Vagina (tissue), 2 donors: ENCODE results near the gene SPAG6. TPM values are rescaled to one million over a fixed set of nuclear protein-coding genes. Genes with fewer than 3 reads are reported as not detected.

Experiments
- DNase-seq, 2 donors: peaks; one replicate each; pipeline ENCODE4 v3.0.0-alpha.2; 2017; ENCODE audit errors: extremely low spot score in 2 of 2
- H3K27ac ChIP-seq: fragments of 200-600 bp; sonication (generic); one replicate; pipeline ENCODE4 v1.5.1; 2019
- H3K27me3 ChIP-seq: fragments of 200-600 bp; sonication (generic); one replicate; pipeline ENCODE4 v1.5.1; 2019
- H3K36me3 ChIP-seq, 2 donors: fragments of 200-600 bp; sonication (generic); one replicate each; pipeline ENCODE4 v1.5.1; 2017 to 2019
- H3K4me1 ChIP-seq: fragments of 200-600 bp; sonication (generic); one replicate; pipeline ENCODE4 v1.5.1; 2019
- H3K4me3 ChIP-seq, 2 donors: fragments of 200-600 bp; sonication (generic); 1 replicate in 1 of 2; 2 replicates in 1 of 2; pipeline ENCODE4 v1.5.1; 2016 to 2019
- H3K9me3 ChIP-seq: fragments of 200-600 bp; sonication (generic); one replicate; pipeline ENCODE4 v1.5.1; 2019
- POLR2A ChIP-seq, 2 donors: fragments of 450-650 bp; IDR thresholded peaks; one replicate each; pipeline ENCODE4 v1.6.1; 2017; ENCODE audit warnings: antibody characterized with exemption in 2 of 2, mild to moderate bottlenecking in 2 of 2, moderate library complexity in 2 of 2
- POLR2AphosphoS5 ChIP-seq, 2 donors: sonication (generic); formaldehyde crosslinking; IDR thresholded peaks; one replicate each; pipeline ENCODE4 v1.9.0; 2017; ENCODE audit warnings: antibody characterized with exemption in 2 of 2, mild to moderate bottlenecking in 2 of 2, low read depth in 1 of 2; ENCODE audit not compliant: insufficient read depth in 1 of 2
- intact Hi-C: fragments of 100-400 bp; cut with DNase I; formaldehyde crosslinking; loops from one replicate; pipeline ENCODE4 v1.15.1; 2023
- total RNA-seq: library from RNA; depleted of rRNA; stranded (reverse); fragments of >200 nt; gene quantifications from one replicate; pipeline ENCODE4 v1.2.3, GENCODE V29; 2016
- TF ChIP-seq, protein P1 (sequence below), 3 experiments: fragments of 450-650 bp in 2 of 3; fragments of 200-600 bp in 1 of 3; sonication (generic) in 1 of 3; IDR thresholded peaks; one replicate each; pipeline ENCODE4 v1.5.1; 2017 to 2019; ENCODE audit warnings: antibody characterized with exemption in 3 of 3, mild to moderate bottlenecking in 2 of 3, moderate library complexity in 2 of 3

SPAG6 gene
- total RNA-seq, 1 donor from 2014 or later = not detected

DNA sequence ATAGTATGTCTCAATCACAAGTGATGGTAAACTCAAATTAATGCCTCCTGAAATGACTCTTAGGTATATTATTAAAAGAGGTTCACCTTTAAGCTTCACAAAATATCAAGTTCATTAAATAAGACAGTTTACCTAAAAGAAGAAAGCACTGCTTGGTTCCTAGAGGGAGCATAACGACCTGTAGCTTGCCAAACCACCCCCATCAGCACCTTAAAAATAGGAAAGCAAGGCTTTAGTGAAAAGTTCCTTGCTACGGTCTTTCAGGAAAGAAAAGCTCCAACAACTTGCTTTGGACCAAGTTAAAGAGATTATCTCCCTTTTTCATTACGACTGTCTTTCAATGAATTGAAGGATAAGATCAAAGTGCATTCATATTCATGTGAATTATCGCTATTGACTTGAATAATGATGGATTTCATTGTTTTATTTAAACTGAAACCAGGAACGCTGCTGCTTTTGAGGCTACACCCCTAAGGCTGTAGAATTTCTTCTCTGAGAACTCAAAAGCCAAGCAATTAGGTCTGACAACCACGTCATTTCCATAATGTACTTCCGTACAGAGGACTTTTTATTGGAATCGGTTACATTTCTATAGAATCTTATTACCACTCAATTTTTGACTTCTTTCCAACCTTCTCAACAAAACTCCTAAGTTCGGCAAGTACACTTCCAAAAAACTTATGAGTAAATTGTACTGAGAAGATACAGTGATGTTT is 7.0 kb upstream of the SPAG6 start:
- intact Hi-C loops = no loop called here
- no peak for DNase-seq
- H3K4me1 ChIP-seq = peaks cover 37% of the 10 kb centered on the region
- H3K9me3 ChIP-seq = no peaks in the 10 kb centered on the region
- peaks cover 40% of the 10 kb centered on the region for H3K27me3 ChIP-seq
- no peaks in the 10 kb centered on the region for H3K36me3 ChIP-seq
- no peak overlapping the region for H3K27ac ChIP-seq
- H3K4me3 ChIP-seq = no peak overlapping the region
- TF ChIP-seq, protein P1, sequence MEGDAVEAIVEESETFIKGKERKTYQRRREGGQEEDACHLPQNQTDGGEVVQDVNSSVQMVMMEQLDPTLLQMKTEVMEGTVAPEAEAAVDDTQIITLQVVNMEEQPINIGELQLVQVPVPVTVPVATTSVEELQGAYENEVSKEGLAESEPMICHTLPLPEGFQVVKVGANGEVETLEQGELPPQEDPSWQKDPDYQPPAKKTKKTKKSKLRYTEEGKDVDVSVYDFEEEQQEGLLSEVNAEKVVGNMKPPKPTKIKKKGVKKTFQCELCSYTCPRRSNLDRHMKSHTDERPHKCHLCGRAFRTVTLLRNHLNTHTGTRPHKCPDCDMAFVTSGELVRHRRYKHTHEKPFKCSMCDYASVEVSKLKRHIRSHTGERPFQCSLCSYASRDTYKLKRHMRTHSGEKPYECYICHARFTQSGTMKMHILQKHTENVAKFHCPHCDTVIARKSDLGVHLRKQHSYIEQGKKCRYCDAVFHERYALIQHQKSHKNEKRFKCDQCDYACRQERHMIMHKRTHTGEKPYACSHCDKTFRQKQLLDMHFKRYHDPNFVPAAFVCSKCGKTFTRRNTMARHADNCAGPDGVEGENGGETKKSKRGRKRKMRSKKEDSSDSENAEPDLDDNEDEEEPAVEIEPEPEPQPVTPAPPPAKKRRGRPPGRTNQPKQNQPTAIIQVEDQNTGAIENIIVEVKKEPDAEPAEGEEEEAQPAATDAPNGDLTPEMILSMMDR (IDR thresholded peaks at IDR 0.05) = no peak
- TF ChIP-seq POLR2AphosphoS5 (IDR thresholded peaks at IDR 0.05; ENCODE audit: insufficient read depth in 1 of 2, low read depth in 1 of 2) (no peak), POLR2A (IDR thresholded peaks at IDR 0.05) (no peak)

DNA sequence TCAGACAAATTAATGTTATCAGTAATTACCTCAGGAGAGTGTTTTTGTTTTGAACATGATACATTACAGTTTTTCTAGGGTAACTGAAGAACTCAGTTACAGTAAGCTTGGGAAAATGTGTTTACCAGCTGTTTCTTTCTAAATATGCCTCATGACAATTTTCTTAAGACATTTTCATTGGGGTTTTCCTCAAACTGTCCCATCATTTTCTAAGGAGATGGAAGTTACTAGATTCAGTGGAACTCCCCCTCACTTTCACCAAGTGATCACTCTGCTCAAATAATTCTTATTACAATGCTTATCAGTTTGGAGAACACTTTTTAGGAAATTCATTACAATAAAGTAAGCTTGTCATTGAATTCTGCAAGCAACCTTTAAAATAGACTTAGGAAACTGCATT is 6.4 kb upstream of the SPAG6 start:
- no peaks in the 10 kb centered on the region for H3K36me3 ChIP-seq
- DNase-seq = no peak
- peaks cover 40% of the 10 kb centered on the region for H3K27me3 ChIP-seq
- no peak overlapping the region for H3K4me3 ChIP-seq
- peaks cover 37% of the 10 kb centered on the region for H3K4me1 ChIP-seq
- no peak for TF ChIP-seq POLR2A (IDR thresholded peaks at IDR 0.05)
- TF ChIP-seq, protein P1 (IDR thresholded peaks at IDR 0.05) = no peak
- no peak for TF ChIP-seq POLR2AphosphoS5 (IDR thresholded peaks at IDR 0.05; ENCODE audit: insufficient read depth in 1 of 2, low read depth in 1 of 2)
- H3K27ac ChIP-seq = no peak overlapping the region
- intact Hi-C loops = no loop called here
- no peaks in the 10 kb centered on the region for H3K9me3 ChIP-seq

DNA sequence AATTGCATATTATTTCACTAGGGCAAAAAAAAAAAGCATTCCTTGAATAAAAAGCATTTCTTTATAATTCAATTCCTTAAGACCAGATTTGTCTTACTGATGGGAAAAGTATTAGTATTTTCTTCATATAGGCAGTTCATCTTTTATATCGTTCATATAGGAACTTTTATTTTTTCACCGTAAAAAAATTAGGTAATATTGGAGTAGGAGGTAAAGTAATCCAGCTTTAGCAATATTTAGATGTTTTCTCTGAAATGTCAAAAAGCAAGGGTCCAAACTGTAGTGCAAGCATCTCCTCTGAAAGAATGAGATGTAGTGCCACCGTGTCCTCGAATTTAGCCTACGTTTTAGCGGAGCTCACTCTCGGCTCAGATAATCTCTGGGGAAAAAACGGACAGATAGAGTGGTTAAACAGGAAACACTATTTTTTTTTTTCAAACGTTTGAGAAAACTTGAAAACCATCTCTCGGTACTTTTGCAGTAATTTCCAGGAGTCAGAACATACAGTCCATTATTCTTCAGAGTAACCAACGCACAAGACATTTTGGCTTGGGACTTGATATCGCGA is 5.5 kb upstream of the SPAG6 start:
- H3K27ac ChIP-seq = peak overlapping the region; percentile 77
- no peak for DNase-seq
- intact Hi-C loops = loop anchor here (5.0 to 10.0 kb wide), 5 partner anchors 88 to 845 kb away; partner anchors contain the start of genes DNAJC1 and MSRB2
- no peaks in the 10 kb centered on the region for H3K9me3 ChIP-seq
- peaks cover 29% of the 10 kb centered on the region for H3K4me1 ChIP-seq
- H3K27me3 ChIP-seq = peaks cover 36% of the 10 kb centered on the region
- H3K36me3 ChIP-seq = no peaks in the 10 kb centered on the region
- peak overlapping the region; percentile 75 to 91 for H3K4me3 ChIP-seq
- TF ChIP-seq POLR2A (IDR thresholded peaks at IDR 0.05) = no peak

DNA sequence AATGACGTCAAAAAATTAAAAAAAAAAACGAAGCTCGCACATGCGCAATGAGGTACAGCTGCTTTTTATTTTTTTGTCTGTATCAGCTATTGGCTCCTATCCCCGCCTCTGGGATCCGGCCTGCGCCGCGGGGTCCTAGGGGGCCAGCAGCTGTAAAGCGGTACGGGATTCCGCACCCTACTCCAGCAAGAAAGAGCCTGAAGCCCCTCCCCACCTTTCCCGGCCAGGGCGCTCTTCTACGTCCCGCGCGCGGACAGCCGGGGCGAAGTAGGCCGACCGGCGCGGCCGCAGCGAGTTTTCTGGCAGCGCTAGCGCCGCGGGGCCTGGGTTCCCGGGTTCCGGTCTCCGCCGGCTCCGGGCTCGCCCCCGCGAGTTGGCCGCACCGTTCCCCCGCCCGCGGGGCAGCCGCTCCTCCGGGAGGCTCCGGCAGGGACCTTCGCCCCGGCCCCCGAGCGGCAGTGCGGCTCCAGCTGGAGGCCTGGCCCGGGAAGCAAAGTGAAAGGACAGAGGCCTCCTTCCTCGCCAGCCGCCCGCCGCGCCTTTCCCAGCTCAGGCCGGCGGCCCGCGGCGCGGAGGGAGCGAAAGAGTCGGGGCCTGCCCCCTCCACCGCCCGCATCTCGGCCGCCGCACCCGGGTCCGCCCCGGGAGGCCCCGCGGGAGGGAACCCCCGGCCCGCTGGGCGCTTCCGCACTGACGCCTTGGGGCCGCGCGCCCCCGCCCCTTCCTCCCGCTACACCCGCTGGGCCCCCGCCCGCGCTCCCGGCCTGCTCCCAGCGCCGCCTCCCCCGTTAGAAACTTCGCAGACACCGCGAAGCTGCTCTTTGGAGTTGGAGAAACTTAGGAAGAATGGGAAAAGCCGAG is 4.7 kb upstream of the SPAG6 start:
- peaks cover 27% of the 10 kb centered on the region for H3K4me1 ChIP-seq
- peak; percentile 83 to 96 for TF ChIP-seq POLR2AphosphoS5 (IDR thresholded peaks at IDR 0.05; ENCODE audit: insufficient read depth in 1 of 2, low read depth in 1 of 2)
- TF ChIP-seq POLR2A (IDR thresholded peaks at IDR 0.05) = peak in 1 of 2 donors; percentile 15
- TF ChIP-seq, protein P1 (IDR thresholded peaks at IDR 0.05) = no peak
- H3K36me3 ChIP-seq = no peaks in the 10 kb centered on the region
- H3K4me3 ChIP-seq = peak overlapping the region; percentile 75 to 91
- peaks cover 35% of the 10 kb centered on the region for H3K27me3 ChIP-seq
- H3K9me3 ChIP-seq = no peaks in the 10 kb centered on the region
- peak overlapping the region; percentile 77 for H3K27ac ChIP-seq
- DNase-seq = no peak
- intact Hi-C loops = loop anchor here (5.0 to 10.0 kb wide), 5 partner anchors 88 to 846 kb away; partner anchors contain the start of genes DNAJC1 and MSRB2

- H3K27ac ChIP-seq = no peak overlapping the region
- peak overlapping the region; percentile 75 to 91 for H3K4me3 ChIP-seq
- peaks cover 22% of the 10 kb centered on the region for H3K4me1 ChIP-seq
- TF ChIP-seq POLR2A (IDR thresholded peaks at IDR 0.05) = no peak
- TF ChIP-seq, protein P1 (IDR thresholded peaks at IDR 0.05) = no peak
- TF ChIP-seq POLR2AphosphoS5 (IDR thresholded peaks at IDR 0.05; ENCODE audit: insufficient read depth in 1 of 2, low read depth in 1 of 2) = peak in 1 of 2 donors; percentile 56
- no peaks in the 10 kb centered on the region for H3K9me3 ChIP-seq
- intact Hi-C loops = loop anchor here (5.0 to 10.0 kb wide), 5 partner anchors 89 to 847 kb away; partner anchors contain the start of genes DNAJC1 and MSRB2
- H3K36me3 ChIP-seq = no peaks in the 10 kb centered on the region
- peaks cover 28% of the 10 kb centered on the region for H3K27me3 ChIP-seq
- DNase-seq = no peak
Observed at GRCh38 chr10:22341190-22341925, 3.9 kb upstream of the SPAG6 start.
